ENCODE measurements around the gene CCDC190. TPM values are rescaled to one million over a fixed set of nuclear protein-coding genes. Genes with fewer than 3 reads are reported as not detected.

CCDC190 gene
- total RNA-seq, 4 donors from 2014 or later = not detected

- 75 to 100% methylated on average over 1 to 2 of the region's 2 CpGs for WGBS, 2 donors (ENCODE audit: low coverage in 1 of 2)
- in situ Hi-C loops (cut with MboI; ENCODE audit: low pct_ligation_motif_present in 1 of 4, low pct_unique_long_range_greater_than_20kb in 1 of 4, low sequenced_read_pairs in 3 of 4) = no loop called here
These were observed 45.5 kb upstream of the CCDC190 start for GRCh38 chr1:162906485-162906884.

GRCh38 chr1:162905174-162906158, 44.5 kb upstream of the CCDC190 start:
- no peak for DNase-seq
- Histone ChIP-seq H3K27me3 (no peaks in the 10 kb centered on the region), H3K27ac (no peak overlapping the region), H3K36me3 (no peaks in the 10 kb centered on the region), H3K9me3 (no peaks in the 10 kb centered on the region), H3K4me3 (no peak overlapping the region), H3K4me1 (no peaks in the 10 kb centered on the region)
- in situ Hi-C loops (cut with MboI; ENCODE audit: low pct_ligation_motif_present in 1 of 4, low pct_unique_long_range_greater_than_20kb in 1 of 4, low sequenced_read_pairs in 3 of 4) (no loop called here), intact Hi-C loops (cut with DNase I; ENCODE audit: low total_unique reads) (no loop called here)
- TF ChIP-seq CTCF (IDR thresholded peaks at IDR 0.05) = no peak
- TF ChIP-seq POLR2AphosphoS5 (IDR thresholded peaks at IDR 0.05) = no peak
- TF ChIP-seq EP300 (IDR thresholded peaks at IDR 0.05; ENCODE audit: low read depth) = no peak
- TF ChIP-seq POLR2A (IDR thresholded peaks at IDR 0.05) = no peak
- 86% methylated on average over 1 of the region's 1 CpG; no CpG with 5 or more reads in 1 of the 2 donors for WGBS, 2 donors (ENCODE audit: low coverage in 1 of 2)

More at GRCh38 chr1:162906485-162906884, 45.5 kb upstream of the CCDC190 start:
- H3K9me3 ChIP-seq = no peaks in the 10 kb centered on the region
- H3K27ac ChIP-seq = no peak overlapping the region
- H3K4me3 ChIP-seq = no peak overlapping the region
- no peaks in the 10 kb centered on the region for H3K27me3 ChIP-seq
- H3K4me1 ChIP-seq = no peaks in the 10 kb centered on the region
- TF ChIP-seq POLR2A (IDR thresholded peaks at IDR 0.05) (no peak), EP300 (IDR thresholded peaks at IDR 0.05; ENCODE audit: low read depth) (no peak), CTCF (IDR thresholded peaks at IDR 0.05) (no peak), POLR2AphosphoS5 (IDR thresholded peaks at IDR 0.05) (no peak)
- no peaks in the 10 kb centered on the region for H3K36me3 ChIP-seq
- intact Hi-C loops (cut with DNase I; ENCODE audit: low total_unique reads) = no loop called here
- no peak for DNase-seq

- Histone ChIP-seq H3K9me3 (no peaks in the 10 kb centered on the region), H3K4me3 (no peak overlapping the region), H3K27me3 (no peaks in the 10 kb centered on the region), H3K27ac (no peak overlapping the region), H3K36me3 (no peaks in the 10 kb centered on the region), H3K4me1 (no peaks in the 10 kb centered on the region)
- TF ChIP-seq CTCF (IDR thresholded peaks at IDR 0.05) (no peak), EP300 (IDR thresholded peaks at IDR 0.05; ENCODE audit: low read depth) (no peak), POLR2AphosphoS5 (IDR thresholded peaks at IDR 0.05) (no peak), POLR2A (IDR thresholded peaks at IDR 0.05) (no peak)
- WGBS, 2 donors (ENCODE audit: low coverage in 1 of 2) = 56% methylated on average over 4 of the region's 4 CpGs; no CpG with 5 or more reads in 1 of the 2 donors
- intact Hi-C loops (cut with DNase I; ENCODE audit: low total_unique reads) = no loop called here
- no peak for DNase-seq
- in situ Hi-C loops (cut with MboI; ENCODE audit: low pct_ligation_motif_present in 1 of 4, low pct_unique_long_range_greater_than_20kb in 1 of 4, low sequenced_read_pairs in 3 of 4) = no loop called here
These were observed 43.6 kb upstream of the CCDC190 start for GRCh38 chr1:162904579-162904978.

GRCh38 chr1:162904023-162904422, 43.0 kb upstream of the CCDC190 start:
- TF ChIP-seq CTCF (IDR thresholded peaks at IDR 0.05) (no peak), POLR2A (IDR thresholded peaks at IDR 0.05) (no peak), POLR2AphosphoS5 (IDR thresholded peaks at IDR 0.05) (no peak), EP300 (IDR thresholded peaks at IDR 0.05; ENCODE audit: low read depth) (no peak)
- Histone ChIP-seq H3K4me3 (no peak overlapping the region), H3K27ac (no peak overlapping the region), H3K9me3 (no peaks in the 10 kb centered on the region), H3K27me3 (no peaks in the 10 kb centered on the region), H3K36me3 (no peaks in the 10 kb centered on the region), H3K4me1 (no peaks in the 10 kb centered on the region)
- WGBS, 2 donors (ENCODE audit: low coverage in 1 of 2) = 86 to 97% methylated on average over 3 of the region's 3 CpGs
- in situ Hi-C loops (cut with MboI; ENCODE audit: low pct_ligation_motif_present in 1 of 4, low pct_unique_long_range_greater_than_20kb in 1 of 4, low sequenced_read_pairs in 3 of 4) = no loop called here
- no peak for DNase-seq
- intact Hi-C loops (cut with DNase I; ENCODE audit: low total_unique reads) = no loop called here
